Suprapubic skin (tissue), 4 donors: ENCODE results near the gene IER2.

Experiments
- POLR2A ChIP-seq, 2 donors: fragments of 450-650 bp; IDR thresholded peaks; one replicate each; pipeline ENCODE4 v1.6.1; 2017; ENCODE audit warnings: antibody characterized with exemption in 2 of 2, mild to moderate bottlenecking in 2 of 2, moderate library complexity in 2 of 2
- POLR2AphosphoS5 ChIP-seq, 3 donors: sonication (generic); formaldehyde crosslinking; IDR thresholded peaks; one replicate each; pipeline ENCODE4 v1.6.1; 2017; ENCODE audit warnings: antibody characterized with exemption in 3 of 3
- TF ChIP-seq, protein P1 (sequence below), 2 donors: fragments of 200-600 bp in 1 of 2; fragments of 450-650 bp in 1 of 2; sonication (generic) in 1 of 2; IDR thresholded peaks; one replicate each; pipeline ENCODE4 v1.5.1; 2016 to 2019; ENCODE audit warnings: antibody characterized with exemption in 2 of 2, mild to moderate bottlenecking in 1 of 2, moderate library complexity in 1 of 2

DNA sequence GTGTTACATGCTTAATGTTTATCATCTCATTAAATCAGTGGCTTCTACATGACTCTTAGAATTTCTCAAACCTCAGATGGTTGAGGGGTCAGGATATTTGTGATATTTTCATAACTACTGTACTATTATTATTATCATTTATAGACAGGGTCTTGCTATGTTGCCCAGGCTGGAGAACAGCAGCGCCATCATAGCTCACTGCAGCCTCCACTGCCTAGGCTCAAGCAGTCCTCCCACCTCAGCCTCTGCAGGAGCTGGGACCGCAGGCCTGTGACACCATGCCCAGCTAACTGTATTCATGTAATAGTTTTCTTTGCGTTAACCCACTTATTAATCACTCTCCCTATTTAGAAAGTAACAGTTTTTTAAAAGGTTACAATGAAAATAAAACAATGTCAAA, 9.5 kb downstream of the IER2 start:
- TF ChIP-seq, protein P1, sequence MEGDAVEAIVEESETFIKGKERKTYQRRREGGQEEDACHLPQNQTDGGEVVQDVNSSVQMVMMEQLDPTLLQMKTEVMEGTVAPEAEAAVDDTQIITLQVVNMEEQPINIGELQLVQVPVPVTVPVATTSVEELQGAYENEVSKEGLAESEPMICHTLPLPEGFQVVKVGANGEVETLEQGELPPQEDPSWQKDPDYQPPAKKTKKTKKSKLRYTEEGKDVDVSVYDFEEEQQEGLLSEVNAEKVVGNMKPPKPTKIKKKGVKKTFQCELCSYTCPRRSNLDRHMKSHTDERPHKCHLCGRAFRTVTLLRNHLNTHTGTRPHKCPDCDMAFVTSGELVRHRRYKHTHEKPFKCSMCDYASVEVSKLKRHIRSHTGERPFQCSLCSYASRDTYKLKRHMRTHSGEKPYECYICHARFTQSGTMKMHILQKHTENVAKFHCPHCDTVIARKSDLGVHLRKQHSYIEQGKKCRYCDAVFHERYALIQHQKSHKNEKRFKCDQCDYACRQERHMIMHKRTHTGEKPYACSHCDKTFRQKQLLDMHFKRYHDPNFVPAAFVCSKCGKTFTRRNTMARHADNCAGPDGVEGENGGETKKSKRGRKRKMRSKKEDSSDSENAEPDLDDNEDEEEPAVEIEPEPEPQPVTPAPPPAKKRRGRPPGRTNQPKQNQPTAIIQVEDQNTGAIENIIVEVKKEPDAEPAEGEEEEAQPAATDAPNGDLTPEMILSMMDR (IDR thresholded peaks at IDR 0.05) = no peak
- no peak for TF ChIP-seq POLR2AphosphoS5 (IDR thresholded peaks at IDR 0.05)
- TF ChIP-seq POLR2A (IDR thresholded peaks at IDR 0.05) = no peak
